CD4-positive, alpha-beta T cell treated with Interleukin-6 at 100 ng/mL for 8 hours (primary cell): ENCODE results near the gene LDB3.
"Not testable (repeated sequence)": the region's sequence is repeated elsewhere in the genome, so short reads cannot be mapped to it uniquely, and the experiment has no call there.

Experiments used
- DNase-seq: peaks from one replicate; pipeline ENCODE4 v3.0.0-alpha.2; 2020; ENCODE audit warnings: mixed read lengths, low spot score

Gene LDB3

DNA sequence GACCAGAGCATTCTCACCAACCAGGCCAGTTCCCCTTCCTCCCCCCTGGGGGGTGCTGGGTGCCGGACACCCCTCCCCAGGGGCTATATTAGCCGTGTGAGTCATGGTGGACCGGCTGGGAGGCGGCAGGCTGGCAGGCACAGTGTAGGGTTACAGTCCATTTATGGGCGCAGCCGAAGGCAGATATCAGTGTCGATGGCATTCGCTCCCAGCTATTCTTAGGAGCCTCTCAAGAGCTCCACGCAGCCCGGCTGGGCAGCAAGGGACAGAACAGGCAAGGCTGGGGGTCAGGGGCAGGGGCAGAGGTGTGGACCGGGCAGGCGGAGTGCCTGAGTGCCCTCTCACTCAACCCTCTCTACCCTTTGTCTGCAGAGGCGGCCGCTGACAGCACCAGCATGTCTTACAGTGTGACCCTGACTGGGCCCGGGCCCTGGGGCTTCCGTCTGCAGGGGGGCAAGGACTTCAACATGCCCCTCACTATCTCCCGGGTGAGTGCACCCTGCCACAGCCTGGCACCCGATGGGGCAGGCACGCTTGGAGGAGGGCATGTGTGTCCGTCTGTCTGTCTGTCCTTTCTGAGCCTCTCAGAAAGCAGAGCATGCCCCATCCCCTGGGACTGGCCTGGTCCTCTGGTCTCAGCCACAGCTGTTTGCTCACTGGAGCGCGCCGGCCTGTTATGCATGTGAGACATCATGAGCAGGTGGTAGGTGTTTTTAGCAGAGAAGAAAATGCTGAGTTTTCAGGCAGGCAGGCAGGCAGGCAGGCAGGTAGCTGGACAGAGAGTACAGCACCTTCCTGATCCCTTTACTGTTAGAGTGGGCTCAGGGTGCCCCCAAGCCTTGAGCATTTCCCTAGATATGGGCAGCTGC lies at the start of gene LDB3:
Gene LDB3, plus strand, starts transcription at position 215 of the 869 bp plus-strand sequence. Its CDS starts 181 bp downstream, at position 396.
- no peak for DNase-seq

DNA sequence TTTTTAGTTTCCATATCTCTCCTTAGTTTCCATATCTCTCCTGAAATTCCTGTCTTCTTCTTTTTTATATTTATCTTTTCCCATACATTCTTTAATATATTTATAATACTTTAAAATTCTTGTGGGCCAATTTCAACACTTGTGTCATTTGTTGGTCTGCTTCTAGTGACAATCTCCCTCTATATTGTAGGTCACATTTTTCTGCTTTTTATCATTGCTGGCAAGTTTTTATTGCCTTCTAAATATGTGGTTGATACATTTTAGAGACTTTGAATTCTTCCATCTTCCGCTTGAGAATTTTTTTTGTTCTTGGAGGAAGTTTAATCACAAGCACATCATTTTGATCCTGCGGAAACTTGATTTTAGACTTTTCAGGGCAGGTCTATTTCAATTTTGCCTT lies 40.0 kb upstream of the LDB3 start:
- DNase-seq: no peak

GRCh38 chr10:86630079-86630478 lies 38.2 kb upstream of the LDB3 start:
- DNase-seq: no peak

DNA sequence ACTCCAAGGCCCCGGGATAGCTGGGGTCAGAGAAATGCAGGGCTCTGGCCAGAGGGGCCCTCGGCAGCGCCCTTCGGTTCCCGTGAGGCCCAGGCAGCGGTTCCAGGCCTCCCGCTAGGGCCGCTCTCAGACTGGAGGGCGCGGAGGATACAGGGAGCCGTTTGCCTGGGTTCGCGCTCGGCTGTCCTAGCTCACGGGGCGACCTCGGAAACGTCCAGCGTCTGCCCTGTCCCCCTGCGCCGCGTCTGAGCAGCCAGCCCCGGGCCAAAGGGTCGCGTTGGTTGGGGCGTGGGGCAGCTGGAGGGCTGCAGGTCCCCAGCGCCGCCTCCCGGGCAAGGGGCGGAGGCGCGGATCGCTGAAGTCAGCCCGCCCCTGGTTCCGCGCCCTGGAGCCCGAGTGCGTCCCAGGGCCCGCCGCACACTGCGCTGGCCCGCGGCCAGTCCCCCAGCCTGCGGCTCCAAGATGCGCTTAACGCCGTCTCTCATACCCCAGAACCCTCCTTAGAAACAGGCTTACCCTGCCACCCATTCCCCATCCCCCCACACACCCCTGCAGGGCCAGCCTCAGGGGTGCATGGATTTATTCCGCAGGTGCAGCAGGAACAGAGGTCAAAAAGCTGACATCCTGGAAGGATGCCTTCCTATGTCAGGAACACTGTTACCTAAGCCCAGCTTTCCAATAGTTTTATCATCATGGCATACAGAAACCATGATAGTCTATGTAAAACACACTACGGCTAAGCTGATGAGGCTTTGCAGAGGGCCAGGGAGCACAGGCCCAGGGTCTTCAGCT lies 36.1 kb upstream of the LDB3 start:
- DNase-seq: no peak

DNA sequence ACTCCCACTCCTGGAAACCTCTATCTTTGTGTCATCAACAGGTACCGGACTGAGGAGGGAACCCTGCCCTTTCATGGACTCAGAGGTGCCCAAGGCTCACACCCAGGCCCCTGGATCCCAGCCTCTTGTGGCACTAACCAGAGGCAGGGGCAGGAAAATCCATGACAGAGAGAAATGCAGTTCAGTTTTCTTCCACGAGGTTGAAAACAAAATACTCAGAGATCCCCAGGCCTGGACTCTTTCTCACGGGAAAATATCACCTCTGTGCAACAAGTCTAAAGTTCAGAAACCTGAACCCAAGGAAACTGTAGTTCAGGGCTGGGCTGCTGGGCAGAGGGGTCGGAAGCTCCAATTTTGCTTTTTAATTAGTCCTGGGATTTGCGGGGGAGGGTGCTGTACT lies 35.4 kb upstream of the LDB3 start:
- no peak for DNase-seq

GRCh38 chr10:86635402-86635801 lies 32.9 kb upstream of the LDB3 start:
- DNase-seq: no peak

DNA sequence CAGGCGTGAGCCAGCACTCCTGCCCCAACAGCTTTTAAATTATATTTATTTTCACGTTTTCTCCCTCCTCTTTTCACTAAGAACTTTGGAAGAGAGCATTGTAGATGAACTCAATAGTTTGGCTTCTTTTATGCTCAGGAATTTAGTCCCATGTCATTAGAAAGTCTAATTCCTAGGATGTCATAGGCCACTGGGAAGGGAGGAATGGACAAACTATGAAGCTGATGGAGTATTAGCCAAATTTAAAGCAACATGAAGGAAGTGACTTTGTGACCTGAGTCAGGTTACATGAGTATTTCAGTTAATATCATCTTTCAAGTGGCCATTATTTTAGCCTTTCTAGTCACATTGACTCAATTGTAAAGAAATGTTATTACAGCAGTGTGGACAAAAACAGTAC lies 32.0 kb upstream of the LDB3 start:
- no peak for DNase-seq

GRCh38 chr10:86642021-86642420 lies 26.3 kb upstream of the LDB3 start:
- no peak for DNase-seq

DNA sequence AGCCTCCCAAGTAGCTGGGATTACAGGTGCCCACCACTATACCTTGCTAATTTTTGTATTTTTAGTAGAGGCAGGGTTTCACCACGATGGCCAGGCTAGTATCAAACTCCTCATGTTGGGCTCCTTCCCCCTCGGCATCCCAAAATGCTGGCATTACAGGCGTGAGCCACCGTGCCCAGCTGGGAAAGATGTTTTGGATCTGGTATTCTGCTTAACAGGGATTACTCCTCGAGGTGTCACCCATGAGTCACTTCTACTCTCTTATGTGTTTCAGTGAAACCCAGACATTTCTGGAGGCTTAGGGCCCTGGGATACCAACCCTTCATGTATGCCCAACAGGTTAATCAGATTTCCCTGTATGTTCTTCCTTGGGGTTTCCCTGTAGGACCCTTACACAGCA lies 25.8 kb upstream of the LDB3 start:
- DNase-seq: no peak

DNA sequence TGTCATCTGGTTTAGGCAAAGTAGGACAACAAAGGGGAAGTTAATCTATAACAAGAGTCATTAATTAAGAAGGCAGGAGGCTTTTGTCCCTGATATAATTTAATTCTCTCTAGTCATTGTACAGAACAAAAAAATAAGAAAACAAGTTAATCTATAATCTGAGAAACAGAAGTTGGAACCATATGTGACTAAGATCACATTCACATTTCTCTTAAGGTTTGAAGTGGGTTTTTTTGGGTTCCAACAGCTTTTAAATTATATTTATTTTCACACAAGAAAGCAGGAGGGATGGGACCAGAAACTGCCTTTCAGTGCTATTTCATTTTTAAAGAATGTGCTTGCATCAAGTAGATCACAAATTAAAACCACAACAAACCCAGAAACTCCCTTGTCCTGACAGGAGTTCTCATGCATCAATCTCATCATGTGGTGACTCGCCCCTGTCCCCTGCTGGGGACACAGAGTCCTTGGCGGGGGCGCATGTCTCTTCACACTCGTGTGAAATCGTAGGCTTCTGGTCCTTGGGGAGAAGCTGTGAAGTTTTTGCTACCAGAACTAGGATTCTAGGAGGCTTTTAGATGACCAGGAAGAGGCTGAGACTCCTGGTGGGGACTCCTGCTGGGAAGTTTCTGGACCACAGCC lies 24.0 kb upstream of the LDB3 start:
- no peak for DNase-seq

- DNase-seq: no peak
Observed at GRCh38 chr10:86644794-86645445, 23.4 kb upstream of the LDB3 start.

GRCh38 chr10:86645621-86646165 lies 22.6 kb upstream of the LDB3 start:
- DNase-seq: not testable (repeated sequence)

- DNase-seq: no peak
Observed at GRCh38 chr10:86646532-86646931, 21.8 kb upstream of the LDB3 start.

DNA sequence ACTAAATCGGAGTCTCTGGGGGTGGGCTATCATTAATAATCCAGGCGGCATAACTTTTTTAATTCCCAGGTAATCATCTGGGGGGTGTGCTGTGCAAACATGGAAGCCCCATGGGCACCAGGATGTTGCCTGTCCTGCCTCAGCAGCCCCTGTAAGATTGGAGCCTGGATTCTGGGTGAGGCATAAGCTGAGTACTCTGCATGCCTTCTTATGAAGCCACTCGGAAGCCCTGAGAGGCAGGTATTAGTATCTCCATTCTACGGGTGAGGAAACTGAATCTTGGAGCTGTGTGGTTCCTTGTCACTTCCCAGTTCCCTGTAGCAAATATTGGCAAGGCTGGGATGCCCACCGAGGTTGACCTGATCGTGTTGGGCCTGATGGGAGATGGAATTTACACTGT lies 21.4 kb upstream of the LDB3 start:
- no peak for DNase-seq

GRCh38 chr10:86647773-86648703 lies 20.3 kb upstream of the LDB3 start:
- no peak for DNase-seq

DNA sequence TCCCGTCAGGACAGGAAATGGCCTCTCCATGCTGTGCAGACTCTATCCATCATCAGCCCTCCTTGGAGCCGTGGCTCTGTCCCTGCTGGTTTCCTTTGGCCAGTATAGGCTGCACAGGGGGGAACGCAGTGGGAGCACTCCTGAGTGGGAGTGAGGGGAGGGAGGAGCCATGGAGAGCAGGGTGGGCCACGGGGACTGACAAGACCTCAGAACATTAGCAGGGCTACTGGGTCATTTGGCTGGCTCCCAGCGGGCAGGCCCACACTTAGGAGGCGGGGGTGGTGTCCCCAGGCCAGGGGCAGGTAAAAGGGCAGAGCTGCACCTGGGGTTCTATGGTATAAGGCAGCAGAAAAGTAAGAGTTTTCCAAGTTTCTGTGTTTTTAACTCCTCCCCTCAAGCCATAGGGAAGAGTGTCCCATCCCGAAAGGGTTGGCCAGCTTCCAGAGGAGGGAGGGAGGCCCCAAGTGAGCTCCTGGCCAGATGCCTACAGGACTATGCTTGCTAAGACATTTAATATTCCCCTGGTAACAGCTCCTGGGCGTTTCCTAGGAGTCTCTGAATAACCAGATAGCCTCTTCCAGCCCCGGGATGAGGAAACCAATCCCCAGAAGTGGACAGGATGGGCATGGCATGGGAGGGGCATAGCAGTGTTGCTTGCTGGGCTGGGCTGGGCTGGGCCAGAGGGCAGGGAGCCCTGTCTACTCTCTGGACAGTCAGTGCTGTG lies 19.4 kb upstream of the LDB3 start:
- DNase-seq: no peak

- DNase-seq: no peak
Observed at GRCh38 chr10:86649471-86650150, 18.7 kb upstream of the LDB3 start.

DNA sequence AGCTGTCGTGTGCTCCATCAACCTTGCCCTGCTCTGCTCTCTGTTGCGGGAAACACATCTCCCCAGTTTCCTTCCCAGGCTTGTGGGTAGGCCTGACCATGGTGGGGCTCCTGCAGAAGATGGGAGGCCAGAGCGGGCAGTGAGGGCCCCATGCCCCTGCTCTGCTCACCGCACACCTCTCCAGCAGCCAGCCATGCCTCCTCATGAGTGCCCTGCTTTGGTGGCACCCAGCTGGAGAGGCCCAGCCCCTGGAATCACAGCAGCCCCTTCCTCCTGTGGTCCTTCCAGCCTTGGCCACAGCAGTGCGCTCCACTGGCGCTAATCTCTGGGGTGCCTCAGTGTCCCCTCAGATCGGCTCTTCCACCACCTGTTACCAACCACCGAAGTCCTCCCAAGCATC lies 18.2 kb upstream of the LDB3 start:
- no peak for DNase-seq

- DNase-seq: no peak
Observed at GRCh38 chr10:86651021-86651471, 17.3 kb upstream of the LDB3 start.
